Dendritic cell treated with granulocyte-macrophage colony-stimulating factor and Interleukin-4, amounts not matched to agents 40 ng/mL and 50 ng/mL, for 4 days (primary cell): Measurements from ENCODE around the gene TECPR1.

Experiments
- H3K27ac Mint-ChIP-seq: one replicate; pipeline ENCODE4 v1.8.0; 2022; ENCODE audit warnings: mild to moderate bottlenecking, mixed read lengths
- H3K27me3 Mint-ChIP-seq: one replicate; pipeline ENCODE4 v1.8.0; 2022; ENCODE audit warnings: mild to moderate bottlenecking, mixed read lengths
- H3K36me3 Mint-ChIP-seq: one replicate; pipeline ENCODE4 v1.8.0; 2022; ENCODE audit warnings: low read depth, mixed read lengths
- H3K4me1 Mint-ChIP-seq: one replicate; pipeline ENCODE4 v1.8.0; 2022; ENCODE audit warnings: low read depth, mixed read lengths
- H3K4me3 Mint-ChIP-seq: one replicate; pipeline ENCODE4 v1.8.0; 2022; ENCODE audit warnings: mild to moderate bottlenecking, moderate library complexity, mixed read lengths
- H3K9me3 Mint-ChIP-seq: one replicate; pipeline ENCODE4 v1.8.0; 2022; ENCODE audit warnings: mixed read lengths
- intact Hi-C: fragments of 100-400 bp; cut with micrococcal nuclease; formaldehyde crosslinking; loops from one replicate; pipeline ENCODE4 v1.15.0; 2022

The TECPR1 gene

GRCh38 chr7:98280791-98281756 lies 29.0 kb upstream of the TECPR1 start, which contains the start of gene BRI3:
TSS of gene BRI3 (plus strand) at chr7:98281686. CDS start at chr7:98281796, 110 bp downstream.
- intact Hi-C loops: loop anchor here (10.0 kb wide), 3 partner anchors 594 to 1956 kb away; partner anchors contain the start of genes SDHAF3, SLC25A13, TMEM130 and TRRAP
- peak within 1 kb of the TSS; percentile 97 for H3K27ac Mint-ChIP-seq
- H3K4me1 Mint-ChIP-seq: peaks cover 53% of the 10 kb centered on the region
- H3K27me3 Mint-ChIP-seq: no peaks in the 10 kb centered on the region
- H3K9me3 Mint-ChIP-seq: no peaks in the 10 kb centered on the region
- peak within 1 kb of the TSS; percentile 95 for H3K4me3 Mint-ChIP-seq
- H3K36me3 Mint-ChIP-seq: peaks cover 43% of the 10 kb centered on the region

DNA sequence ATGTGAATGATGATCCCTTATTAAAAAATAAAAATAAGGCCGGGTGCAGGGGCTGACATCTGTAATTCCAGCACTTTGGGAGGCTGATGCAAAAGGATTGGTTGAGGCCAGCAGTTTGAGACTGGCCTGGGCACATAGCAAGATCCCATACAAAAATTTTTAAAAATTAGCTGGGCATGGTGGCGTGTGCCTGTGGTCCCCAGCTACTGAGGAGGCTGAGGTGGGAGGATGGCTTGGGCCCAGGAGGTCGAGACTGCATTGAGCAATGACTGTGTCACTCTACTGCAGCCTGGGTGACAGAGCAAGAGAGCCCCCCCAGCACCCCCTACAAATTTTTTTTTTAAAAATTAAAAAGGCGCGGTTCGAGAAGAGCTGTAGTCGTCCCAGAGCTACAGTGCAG lies 28.3 kb upstream of the TECPR1 start:
- Mint-ChIP-seq H3K27me3 (no peaks in the 10 kb centered on the region), H3K9me3 (no peaks in the 10 kb centered on the region), H3K36me3 (peaks cover 35% of the 10 kb centered on the region), H3K4me1 (peaks cover 49% of the 10 kb centered on the region), H3K27ac (peak overlapping the region; percentile 89), H3K4me3 (peak overlapping the region; percentile 78)
- intact Hi-C loops: loop anchor here (10.0 kb wide), 3 partner anchors 595 to 1955 kb away; partner anchors contain the start of genes SDHAF3, SLC25A13, TMEM130 and TRRAP

DNA sequence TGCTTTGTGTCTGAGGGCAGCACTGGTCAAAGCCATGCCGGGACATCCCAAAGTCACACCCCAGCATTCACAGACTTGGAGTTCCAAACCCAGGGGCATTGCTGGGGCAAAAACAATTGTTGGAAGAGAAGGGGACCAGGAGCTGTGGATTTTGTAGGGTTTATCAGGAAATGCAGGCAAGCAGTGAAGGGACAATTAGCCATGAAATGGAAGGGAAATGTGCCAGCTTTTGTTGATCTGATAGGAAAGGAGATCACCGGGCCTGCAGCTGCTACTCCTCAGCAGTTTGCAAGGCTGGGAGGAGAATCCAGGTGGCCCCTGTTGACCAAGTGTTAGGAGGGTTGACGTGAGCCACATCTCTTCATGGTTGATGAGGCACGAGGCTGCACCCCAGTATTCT lies 26.9 kb upstream of the TECPR1 start:
- peaks cover 21% of the 10 kb centered on the region for H3K36me3 Mint-ChIP-seq
- intact Hi-C loops: no loop called here
- peak overlapping the region; percentile 19 for H3K27ac Mint-ChIP-seq
- no peak overlapping the region for H3K4me3 Mint-ChIP-seq
- no peaks in the 10 kb centered on the region for H3K27me3 Mint-ChIP-seq
- H3K9me3 Mint-ChIP-seq: no peaks in the 10 kb centered on the region
- peaks cover 36% of the 10 kb centered on the region for H3K4me1 Mint-ChIP-seq

GRCh38 chr7:98278408-98278807 lies 26.4 kb upstream of the TECPR1 start:
- peak overlapping the region; percentile 19 for H3K27ac Mint-ChIP-seq
- no peaks in the 10 kb centered on the region for H3K27me3 Mint-ChIP-seq
- H3K9me3 Mint-ChIP-seq: no peaks in the 10 kb centered on the region
- peaks cover 37% of the 10 kb centered on the region for H3K4me1 Mint-ChIP-seq
- intact Hi-C loops: no loop called here
- H3K4me3 Mint-ChIP-seq: no peak overlapping the region
- peaks cover 16% of the 10 kb centered on the region for H3K36me3 Mint-ChIP-seq

DNA sequence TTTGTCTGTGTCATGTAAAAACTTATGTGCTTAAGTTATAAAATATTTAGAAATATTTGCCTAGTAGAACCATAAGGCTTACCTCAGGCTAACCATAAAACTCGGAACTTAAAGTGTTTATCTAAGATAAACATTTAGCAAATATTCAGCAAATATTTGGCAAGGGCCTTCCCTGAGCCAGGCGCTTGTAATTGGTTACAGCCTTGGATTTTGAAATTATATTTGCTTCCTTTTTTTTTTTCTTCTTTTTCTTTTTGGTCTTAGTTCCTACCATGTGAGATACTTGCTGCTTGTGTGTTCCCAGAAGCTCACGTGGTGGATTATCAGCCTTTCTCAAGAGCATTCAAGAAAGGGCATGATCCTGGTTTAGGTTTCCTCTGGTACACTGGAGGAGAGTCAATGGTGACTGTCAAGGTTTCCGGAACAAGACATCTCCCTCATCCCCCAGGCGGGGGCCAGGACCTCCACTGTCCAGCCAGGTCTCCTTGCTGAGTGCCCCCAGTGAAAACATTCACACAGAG lies 24.3 kb upstream of the TECPR1 start:
- no peaks in the 10 kb centered on the region for H3K9me3 Mint-ChIP-seq
- H3K27ac Mint-ChIP-seq: peak overlapping the region; percentile 84
- peaks cover 27% of the 10 kb centered on the region for H3K4me1 Mint-ChIP-seq
- H3K4me3 Mint-ChIP-seq: no peak overlapping the region
- H3K36me3 Mint-ChIP-seq: peaks cover 6% of the 10 kb centered on the region
- intact Hi-C loops: no loop called here
- no peaks in the 10 kb centered on the region for H3K27me3 Mint-ChIP-seq

DNA sequence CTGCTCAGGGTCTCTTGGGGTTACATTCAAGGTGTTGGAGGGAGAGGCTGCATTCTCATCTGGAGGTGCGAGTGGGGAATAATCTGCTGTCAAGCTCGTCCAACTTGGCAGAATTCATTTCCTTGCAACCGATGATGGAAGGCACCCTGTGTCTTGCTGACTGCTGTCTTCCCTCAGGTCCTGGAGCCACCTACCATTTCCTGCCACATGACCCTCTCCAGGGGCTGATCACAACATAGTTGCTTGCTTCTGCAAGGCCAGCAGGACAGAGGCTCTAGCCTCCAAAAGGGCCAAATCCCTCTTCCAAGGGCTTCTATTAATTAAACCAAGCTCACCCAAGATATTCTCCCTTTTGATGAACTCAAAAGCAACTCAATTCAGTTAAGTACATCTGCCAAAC lies 15.3 kb upstream of the TECPR1 start:
- Mint-ChIP-seq H3K4me3 (no peak overlapping the region), H3K27ac (peak overlapping the region; percentile 41)

GRCh38 chr7:98266840-98267239 lies 14.8 kb upstream of the TECPR1 start:
- H3K4me1 Mint-ChIP-seq: peaks cover 14% of the 10 kb centered on the region
- intact Hi-C loops: loop anchor here (10.0 kb wide), 1 partner anchor 128 kb away; no protein-coding TSS in a partner anchor
- no peaks in the 10 kb centered on the region for H3K27me3 Mint-ChIP-seq
- no peak overlapping the region for H3K4me3 Mint-ChIP-seq
- peaks cover 34% of the 10 kb centered on the region for H3K36me3 Mint-ChIP-seq
- peak overlapping the region; percentile 41 for H3K27ac Mint-ChIP-seq
- H3K9me3 Mint-ChIP-seq: no peaks in the 10 kb centered on the region

More for the DNA sequence above, 15.3 kb upstream of the TECPR1 start:
- peaks cover 36% of the 10 kb centered on the region for H3K36me3 Mint-ChIP-seq
- intact Hi-C loops: loop anchor here (10.0 kb wide), 1 partner anchor 127 kb away; no protein-coding TSS in a partner anchor
- H3K27me3 Mint-ChIP-seq: no peaks in the 10 kb centered on the region
- peaks cover 14% of the 10 kb centered on the region for H3K4me1 Mint-ChIP-seq
- no peaks in the 10 kb centered on the region for H3K9me3 Mint-ChIP-seq

GRCh38 chr7:98265841-98266271 lies 13.8 kb upstream of the TECPR1 start:
- Mint-ChIP-seq H3K36me3 (peaks cover 38% of the 10 kb centered on the region), H3K4me1 (peaks cover 14% of the 10 kb centered on the region), H3K4me3 (no peak overlapping the region), H3K27ac (no peak overlapping the region), H3K27me3 (no peaks in the 10 kb centered on the region), H3K9me3 (no peaks in the 10 kb centered on the region)
- intact Hi-C loops: loop anchor here (10.0 kb wide), 1 partner anchor 129 kb away; no protein-coding TSS in a partner anchor

- Mint-ChIP-seq H3K9me3 (no peaks in the 10 kb centered on the region), H3K36me3 (peaks cover 48% of the 10 kb centered on the region), H3K27me3 (no peaks in the 10 kb centered on the region), H3K27ac (no peak overlapping the region), H3K4me1 (peaks cover 17% of the 10 kb centered on the region), H3K4me3 (no peak overlapping the region)
- intact Hi-C loops: no loop called here
Observed at GRCh38 chr7:98257701-98258100, 5.7 kb upstream of the TECPR1 start.

DNA sequence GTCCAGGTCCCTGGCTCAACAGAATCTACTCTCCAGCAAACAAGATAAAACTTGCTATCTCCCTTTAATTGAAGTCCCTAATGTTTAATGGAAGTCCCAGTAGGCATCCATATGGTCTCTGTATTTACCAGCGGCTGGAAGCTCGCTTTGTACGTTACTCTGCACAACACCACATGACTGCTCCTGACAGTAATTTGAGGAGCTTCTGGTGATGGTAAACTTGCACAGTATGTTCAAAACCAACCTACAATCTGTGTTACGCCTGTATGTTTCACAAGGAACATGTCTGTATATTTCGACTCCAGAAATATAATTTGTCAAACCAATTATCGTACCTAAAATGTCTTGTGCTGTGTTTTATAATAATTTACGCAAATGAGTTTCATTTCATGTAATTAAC lies 4.4 kb upstream of the TECPR1 start:
- Mint-ChIP-seq H3K4me3 (no peak overlapping the region), H3K27me3 (no peaks in the 10 kb centered on the region), H3K36me3 (peaks cover 47% of the 10 kb centered on the region), H3K9me3 (no peaks in the 10 kb centered on the region), H3K27ac (no peak overlapping the region), H3K4me1 (peaks cover 27% of the 10 kb centered on the region)
- intact Hi-C loops: no loop called here

GRCh38 chr7:98254951-98255610 lies 3.0 kb upstream of the TECPR1 start:
- H3K27me3 Mint-ChIP-seq: no peaks in the 10 kb centered on the region
- peaks cover 38% of the 10 kb centered on the region for H3K36me3 Mint-ChIP-seq
- no peak overlapping the region for H3K27ac Mint-ChIP-seq
- intact Hi-C loops: no loop called here
- H3K9me3 Mint-ChIP-seq: no peaks in the 10 kb centered on the region
- peaks cover 39% of the 10 kb centered on the region for H3K4me1 Mint-ChIP-seq
- H3K4me3 Mint-ChIP-seq: no peak overlapping the region

GRCh38 chr7:98254516-98254915 lies 2.5 kb upstream of the TECPR1 start:
- Mint-ChIP-seq H3K4me1 (peaks cover 45% of the 10 kb centered on the region), H3K27me3 (no peaks in the 10 kb centered on the region), H3K36me3 (peaks cover 32% of the 10 kb centered on the region), H3K4me3 (no peak overlapping the region), H3K27ac (no peak overlapping the region), H3K9me3 (no peaks in the 10 kb centered on the region)
- intact Hi-C loops: no loop called here

DNA sequence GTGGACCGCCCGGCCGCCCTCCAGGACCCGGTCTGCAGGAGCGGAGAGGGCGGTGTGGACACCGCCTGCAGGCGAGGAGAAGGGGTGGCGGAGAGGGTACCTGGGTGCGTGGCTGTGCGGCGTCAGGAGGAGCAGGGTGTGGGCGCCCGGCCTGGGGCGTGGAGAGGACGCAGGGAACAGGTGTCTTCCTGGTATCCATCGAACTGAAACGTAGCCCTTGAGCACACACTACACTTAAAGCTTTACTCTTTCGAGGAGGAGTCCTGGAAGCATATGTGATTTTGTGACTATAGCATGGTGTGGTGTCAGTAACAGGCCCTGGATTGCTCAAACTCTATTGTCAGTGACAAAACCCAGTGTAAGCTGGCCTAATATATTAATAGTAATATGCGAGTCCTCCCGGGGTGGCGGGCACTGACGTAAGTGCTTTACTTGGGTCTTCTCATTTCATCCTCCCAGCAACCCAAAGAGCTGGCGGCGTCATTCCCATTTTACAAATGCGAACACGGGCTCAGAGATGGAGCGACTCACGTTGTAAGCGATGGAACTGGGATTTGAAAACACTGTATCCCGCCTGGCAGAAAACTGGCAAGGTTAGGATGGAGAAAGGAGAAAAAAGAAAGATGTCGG lies 508 bp upstream of the TECPR1 start:
- H3K36me3 Mint-ChIP-seq: peaks cover 31% of the 10 kb centered on the region
- H3K4me1 Mint-ChIP-seq: peaks cover 59% of the 10 kb centered on the region
- no peaks in the 10 kb centered on the region for H3K9me3 Mint-ChIP-seq
- intact Hi-C loops: loop anchor here (1.0 kb wide), 1 partner anchor 30 kb away; no protein-coding TSS in a partner anchor
- H3K27me3 Mint-ChIP-seq: no peaks in the 10 kb centered on the region
- peak overlapping the region; percentile 98 for H3K4me3 Mint-ChIP-seq
- peak overlapping the region; percentile 91 for H3K27ac Mint-ChIP-seq
